ENCODE measurements around the gene NXPH3.

Gene NXPH3

GRCh38 chr17:49571283-49571682, 4.4 kb upstream of the NXPH3 start:
- no peak for TF ChIP-seq CTCF (IDR thresholded peaks at IDR 0.05; ENCODE audit: borderline replicate concordance, control extremely low read depth, extremely low read depth, insufficient read depth, missing control alignments)
- DNase-seq (ENCODE audit: low spot score): no peak
- in situ Hi-C loops (cut with MboI; ENCODE audit: low sequenced_read_pairs, unreplicated experiment): loop anchor here (5.0 to 10.0 kb wide), 2 partner anchors 121 to 274 kb away; partner anchors contain the start of gene TAC4

- in situ Hi-C loops (cut with MboI; ENCODE audit: low sequenced_read_pairs, unreplicated experiment): loop anchor here (5.0 to 10.0 kb wide), 2 partner anchors 121 to 273 kb away; partner anchors contain the start of gene TAC4
- no peak for DNase-seq (ENCODE audit: low spot score)
- no peak for TF ChIP-seq CTCF (IDR thresholded peaks at IDR 0.05; ENCODE audit: borderline replicate concordance, control extremely low read depth, extremely low read depth, insufficient read depth, missing control alignments)
Measured at GRCh38 chr17:49571764-49572163, 3.9 kb upstream of the NXPH3 start.

DNA sequence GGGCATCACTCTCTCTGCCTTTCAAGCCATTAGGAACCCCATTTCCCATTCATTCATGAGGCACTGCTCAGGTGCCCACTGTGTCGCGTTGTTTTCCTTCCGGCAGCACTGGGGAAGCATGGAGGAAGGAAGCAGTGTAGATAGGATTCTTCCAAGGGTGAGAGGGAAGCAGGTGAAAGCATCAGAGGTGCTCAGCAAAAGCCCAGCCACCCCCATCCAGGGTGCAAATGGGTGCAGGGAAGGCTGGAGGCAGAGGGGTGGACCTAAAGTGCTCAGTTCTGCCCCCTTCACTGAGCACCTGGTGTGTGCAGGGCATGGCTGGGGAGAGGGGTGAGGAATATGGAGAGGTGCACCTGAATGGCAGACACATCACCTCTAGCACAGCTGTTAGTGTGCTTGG, 3.4 kb upstream of the NXPH3 start:
- DNase-seq (ENCODE audit: low spot score): no peak
- no peak for TF ChIP-seq CTCF (IDR thresholded peaks at IDR 0.05; ENCODE audit: borderline replicate concordance, control extremely low read depth, extremely low read depth, insufficient read depth, missing control alignments)
- in situ Hi-C loops (cut with MboI; ENCODE audit: low sequenced_read_pairs, unreplicated experiment): loop anchor here (5.0 to 10.0 kb wide), 2 partner anchors 120 to 273 kb away; partner anchors contain the start of gene TAC4

GRCh38 chr17:49572806-49573420, 2.8 kb upstream of the NXPH3 start:
- no peak for TF ChIP-seq CTCF (IDR thresholded peaks at IDR 0.05; ENCODE audit: borderline replicate concordance, control extremely low read depth, extremely low read depth, insufficient read depth, missing control alignments)
- in situ Hi-C loops (cut with MboI; ENCODE audit: low sequenced_read_pairs, unreplicated experiment): loop anchor here (5.0 to 10.0 kb wide), 2 partner anchors 119 to 272 kb away; partner anchors contain the start of gene TAC4
- no peak for DNase-seq (ENCODE audit: low spot score)

DNA sequence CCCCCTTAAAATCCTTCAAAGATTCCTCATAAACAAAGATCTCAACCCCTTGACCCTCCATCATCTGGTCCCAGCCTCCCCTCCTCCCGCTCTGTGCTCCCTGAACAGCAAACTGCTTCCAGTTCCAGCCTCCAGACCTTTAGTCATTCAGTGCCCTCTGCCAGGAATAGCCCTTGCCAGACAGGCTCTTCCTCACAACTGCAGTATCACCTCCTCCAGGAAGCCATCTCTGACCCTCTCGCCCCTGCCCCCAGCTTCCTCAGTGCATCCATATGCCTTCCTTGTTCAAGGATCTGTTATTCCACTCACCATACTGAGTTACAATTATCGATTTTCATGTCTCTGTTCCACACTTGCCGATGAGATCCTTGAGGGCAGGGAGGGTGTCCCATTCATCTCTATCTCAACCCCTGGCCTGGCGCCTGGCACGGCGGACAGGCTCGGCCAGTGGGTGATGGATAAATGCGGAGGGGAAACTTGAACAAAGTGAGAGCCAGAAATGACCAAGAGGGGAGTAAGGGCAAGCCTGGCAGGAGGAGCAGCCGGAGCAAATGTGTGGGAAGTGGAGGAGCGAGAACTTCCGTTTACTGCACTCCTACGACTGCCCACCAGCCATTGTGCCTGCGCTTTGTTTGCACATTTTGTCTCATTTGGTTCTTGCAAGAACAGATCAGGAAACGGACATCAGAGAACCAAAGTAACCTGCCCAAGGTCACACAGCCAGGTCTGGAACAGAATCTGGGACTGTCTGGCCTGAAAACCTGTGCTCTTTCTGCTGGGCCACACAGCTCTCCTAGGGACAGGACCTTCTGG, 2.0 kb upstream of the NXPH3 start:
- TF ChIP-seq CTCF (IDR thresholded peaks at IDR 0.05; ENCODE audit: borderline replicate concordance, control extremely low read depth, extremely low read depth, insufficient read depth, missing control alignments): no peak
- no peak for DNase-seq (ENCODE audit: low spot score)
- in situ Hi-C loops (cut with MboI; ENCODE audit: low sequenced_read_pairs, unreplicated experiment): loop anchor here (5.0 to 10.0 kb wide), 2 partner anchors 119 to 271 kb away; partner anchors contain the start of gene TAC4

GRCh38 chr17:49574323-49574781, 1.3 kb upstream of the NXPH3 start:
- in situ Hi-C loops (cut with MboI; ENCODE audit: low sequenced_read_pairs, unreplicated experiment): loop anchor here (5.0 to 10.0 kb wide), 2 partner anchors 118 to 270 kb away; partner anchors contain the start of gene TAC4

More at GRCh38 chr17:49574323-49574781, 1.3 kb upstream of the NXPH3 start:
- no peak for DNase-seq (ENCODE audit: low spot score)
- no peak for TF ChIP-seq CTCF (IDR thresholded peaks at IDR 0.05; ENCODE audit: borderline replicate concordance, control extremely low read depth, extremely low read depth, insufficient read depth, missing control alignments)
